Activated naive CD4-positive, alpha-beta T cell treated with anti-CD3 and anti-CD28 coated beads, Interleukin-2, amount 50 U/mL, for 16 hours (primary cell): ENCODE data around the gene SAP30BP.
"Not testable (repeated sequence)": the region's sequence is repeated elsewhere in the genome, so short reads cannot be mapped to it uniquely, and the experiment has no call there.

ENCODE experiments used
- DNase-seq: peaks from one replicate; pipeline ENCODE4 v3.0.0-alpha.2; 2020

The SAP30BP gene

GRCh38 chr17:75634754-75635609 lies 32.2 kb upstream of the SAP30BP start:
- DNase-seq, result no peak

GRCh38 chr17:75635610-75636202 lies 31.4 kb upstream of the SAP30BP start:
- no peak for DNase-seq

- no peak for DNase-seq
Observed at GRCh38 chr17:75636381-75637142, 30.6 kb upstream of the SAP30BP start.

- DNase-seq, result no peak
Observed at GRCh38 chr17:75637143-75637538, 30.0 kb upstream of the SAP30BP start.

GRCh38 chr17:75637551-75637950 lies 29.6 kb upstream of the SAP30BP start:
- no peak for DNase-seq

GRCh38 chr17:75638039-75638438 lies 29.1 kb upstream of the SAP30BP start:
- DNase-seq, result not testable (repeated sequence)

GRCh38 chr17:75638893-75639292 lies 28.2 kb upstream of the SAP30BP start:
- DNase-seq, result no peak

GRCh38 chr17:75639327-75639726 lies 27.8 kb upstream of the SAP30BP start:
- DNase-seq, result no peak

GRCh38 chr17:75639771-75640555 lies 27.2 kb upstream of the SAP30BP start:
- no peak for DNase-seq

GRCh38 chr17:75640556-75641119 lies 26.5 kb upstream of the SAP30BP start:
- DNase-seq, result no peak

- no peak for DNase-seq
Observed at GRCh38 chr17:75641343-75641742, 25.8 kb upstream of the SAP30BP start.

GRCh38 chr17:75642182-75642783 lies 24.9 kb upstream of the SAP30BP start:
- no peak for DNase-seq

- DNase-seq, result no peak
Observed at GRCh38 chr17:75642784-75643642, 24.1 kb upstream of the SAP30BP start.

GRCh38 chr17:75643643-75644017 lies 23.5 kb upstream of the SAP30BP start:
- DNase-seq, result no peak

GRCh38 chr17:75645501-75645888 lies 21.6 kb upstream of the SAP30BP start:
- no peak for DNase-seq

GRCh38 chr17:75645889-75646637 lies 21.1 kb upstream of the SAP30BP start:
- no peak for DNase-seq

- DNase-seq, result no peak
Observed at GRCh38 chr17:75646638-75646992, 20.5 kb upstream of the SAP30BP start.

- no peak for DNase-seq
Observed at GRCh38 chr17:75647061-75647460, 20.1 kb upstream of the SAP30BP start.

- no peak for DNase-seq
Observed at GRCh38 chr17:75647921-75648320, 19.2 kb upstream of the SAP30BP start.

- DNase-seq, result no peak
Observed at GRCh38 chr17:75649687-75650086, 17.5 kb upstream of the SAP30BP start.

- no peak for DNase-seq
Observed at GRCh38 chr17:75650874-75651273, 16.3 kb upstream of the SAP30BP start.
